K562 (cell line): ENCODE data around the gene ZNF12. TPM values are rescaled to one million over a fixed set of nuclear protein-coding genes. Genes with fewer than 3 reads are reported as not detected.

Experiments
- ARID4B ChIP-seq: sonication (generic); formaldehyde crosslinking; IDR thresholded peaks from 2 replicates; pipeline ENCODE4 v1.8.0; 2022; ENCODE audit warnings: mild to moderate bottlenecking, missing genetic modification reagents
- CBFB ChIP-seq: sonication (generic); formaldehyde crosslinking; IDR thresholded peaks from 2 replicates; pipeline ENCODE4 v1.4.0; 2020; ENCODE audit warnings: mild to moderate bottlenecking, missing genetic modification reagents
- E4F1 ChIP-seq: fragments of 250-450 bp; sonication (Bioruptor Pico); IDR thresholded peaks from 2 replicates; pipeline ENCODE4 v1.5.0; 2021; ENCODE audit warnings: mild to moderate bottlenecking, borderline replicate concordance
- LCOR ChIP-seq: sonication (generic); formaldehyde crosslinking; IDR thresholded peaks from 2 replicates; pipeline ENCODE4 v1.8.0; 2022; ENCODE audit warnings: mild to moderate bottlenecking, missing genetic modification reagents
- NCOA4 ChIP-seq: fragments of 450-650 bp; IDR thresholded peaks from 2 replicates; pipeline ENCODE4 v1.6.1; 2018; ENCODE audit warnings: mild to moderate bottlenecking; ENCODE audit not compliant: partially characterized antibody
- PHF8 ChIP-seq: fragments of 200-600 bp; sonication (generic); IDR thresholded peaks from 2 replicates; pipeline ENCODE4 v1.6.1; 2012; ENCODE audit warnings: mixed run types, mild to moderate bottlenecking, inconsistent platforms, low read length, moderate library complexity, borderline replicate concordance
- RB1 ChIP-seq: fragments of 450-650 bp; IDR thresholded peaks from 2 replicates; pipeline ENCODE4 v1.6.1; 2017; ENCODE audit warnings: low read depth, mild to moderate bottlenecking
- RBM14 ChIP-seq: fragments of 200-400 bp; formaldehyde crosslinking; IDR thresholded peaks from 2 replicates; pipeline ENCODE4 v1.6.1; 2018; ENCODE audit warnings: low read depth, mild to moderate bottlenecking, low read length, moderate library complexity, borderline replicate concordance; ENCODE audit not compliant: insufficient read depth
- ZFP1 ChIP-seq: fragments of 450-650 bp; formaldehyde crosslinking; IDR thresholded peaks from 2 replicates; pipeline ENCODE4 v1.4.0; 2020; ENCODE audit warnings: mild to moderate bottlenecking, mixed read lengths
- ZNF239 ChIP-seq: fragments of 250-450 bp; sonication (Bioruptor Pico); IDR thresholded peaks from 2 replicates; pipeline ENCODE4 v1.4.0; 2020; ENCODE audit warnings: mild to moderate bottlenecking
- ZNF583 ChIP-seq: fragments of 250-450 bp; sonication (Bioruptor Pico); IDR thresholded peaks from 2 replicates; pipeline ENCODE4 v1.4.0; 2020
- ZSCAN29 ChIP-seq: fragments of 450-650 bp; IDR thresholded peaks from 2 replicates; pipeline ENCODE4 v1.6.1; 2017
- polyA plus RNA-seq, 8 experiments: library from polyadenylated mRNA; depleted of rRNA in 4 of 8; stranded (reverse) in 5 of 8; unstranded in 3 of 8; fragments of >200 nt; fragmentation: Nextera tagmentation in 2 of 8; fragmentation: Illumina TruSeq in 1 of 8; extraction: Ambion mirVana in 2 of 8; extraction: Trizol in 1 of 8; gene quantifications; 2 replicates each; pipeline versions ENCODE4 v1.2.1 to v1.2.3, GENCODE V29; 2011 to 2014; ENCODE audit warnings: inconsistent platforms in 1 of 8, missing spikeins in 1 of 8
- total RNA-seq, 7 experiments: library from RNA; depleted of rRNA in 6 of 7; stranded (reverse); fragments of >200 nt in 6 of 7; fragmentation: Illumina TruSeq in 2 of 7; extraction: Trizol in 2 of 7; gene quantifications; 2 replicates each; pipeline versions ENCODE4 v1.2.1 to v1.2.3, GENCODE V29; 2011 to 2021; ENCODE audit warnings: low replicate concordance in 1 of 7

Gene ZNF12
- total and polyA plus RNA-seq, 9 of the 15 experiments (the other 6 are each of a cell fraction or from before 2014, with no cell fraction given) = 5.8 to 32.3 (median 18.9) TPM

GRCh38 chr7:6650521-6651011, 56.2 kb downstream of the ZNF12 start (continued):
- TF ChIP-seq ZFP1 (CRISPR knock-in tag) = no peak
- TF ChIP-seq ZNF239 = no peak
- TF ChIP-seq CBFB = no peak
- no peak for TF ChIP-seq RBM14
- TF ChIP-seq ARID4B (CRISPR knock-in tag) = no peak
- no peak for TF ChIP-seq PHF8
- no peak for TF ChIP-seq LCOR
- no peak for TF ChIP-seq ZSCAN29
- TF ChIP-seq NCOA4 = no peak
- TF ChIP-seq E4F1 = no peak
- no peak for TF ChIP-seq RB1
- no peak for TF ChIP-seq ZNF583 (CRISPR knock-in tag)
